T-cell (primary cell): ENCODE measurements around the gene IL17REL. TPM values are rescaled to one million over a fixed set of nuclear protein-coding genes. Genes with fewer than 3 reads are reported as not detected.

Experiments used
- ATAC-seq, 4 experiments: fragments of 200-7000 bp in 3 of 4; fragments of 150-1000 bp in 1 of 4; cut with Tn5 transposase; replicated peaks in 1 of 4; 1 replicate in 3 of 4; 2 replicates in 1 of 4; pipeline ENCODE4 v1.10.0; 2021; ENCODE audit warnings: moderate library complexity in 3 of 4, mild to moderate bottlenecking in 2 of 4, moderate number of reproducible peaks in 1 of 4
- CTCF ChIA-PET, 2 donors: fragments of 300-600 bp; sonication (Branson Sonifier 250); formaldehyde crosslinking; loops; one replicate each; lab custom pipeline; 2022; ENCODE audit warnings: antibody characterized with exemption in 2 of 2; lab: Charles Lee
- POLR2A ChIA-PET, 2 donors: fragments of 300-600 bp; sonication (Branson Sonifier 250); formaldehyde crosslinking; loops; one replicate each; lab custom pipeline; 2022; ENCODE audit warnings: antibody characterized with exemption in 2 of 2; lab: Charles Lee
- DNase-seq, 35 experiments: peaks; one replicate each; pipeline versions ENCODE4 v3.0.0 to v3.0.0-alpha.2; 2013 to 2023
- H3K27ac ChIP-seq: one replicate; pipeline ENCODE4 v1.5.1; 2013; ENCODE audit warnings: low read length
- H3K27me3 ChIP-seq, 2 experiments: replicated peaks in 1 of 2; 1 replicate in 1 of 2; 2 replicates in 1 of 2; pipeline versions ENCODE4 v1.6.1 to v1.7.0; 2013; ENCODE audit warnings: low read length in 1 of 2, mixed read lengths in 1 of 2; ENCODE audit not compliant: control insufficient read depth in 2 of 2, insufficient read depth in 2 of 2; ENCODE audit errors: extremely low read depth in 1 of 2
- H3K36me3 ChIP-seq, 2 donors: 1 replicate in 1 of 2; 2 replicates in 1 of 2; pipeline versions ENCODE4 v1.6.1 to v1.7.0; 2013; ENCODE audit warnings: low read length in 1 of 2; ENCODE audit not compliant: control insufficient read depth in 2 of 2, insufficient read depth in 1 of 2; ENCODE audit errors: extremely low read depth in 1 of 2
- H3K4me1 ChIP-seq, 2 experiments: 1 replicate in 1 of 2; 2 replicates in 1 of 2; pipeline versions ENCODE4 v1.6.1 to v1.7.0; 2013; ENCODE audit warnings: low read length in 2 of 2, mixed read lengths in 1 of 2; ENCODE audit not compliant: insufficient read depth in 2 of 2, control insufficient read depth in 1 of 2; ENCODE audit errors: extremely low read depth in 1 of 2
- H3K4me3 ChIP-seq, 2 donors: 1 replicate in 1 of 2; 2 replicates in 1 of 2; pipeline versions ENCODE4 v1.5.1 to v1.7.0; 2013; ENCODE audit warnings: mild to moderate bottlenecking in 2 of 2, low read length in 1 of 2, moderate library complexity in 1 of 2; ENCODE audit not compliant: control insufficient read depth in 1 of 2; ENCODE audit errors: extremely low read depth in 1 of 2
- H3K9me3 ChIP-seq: 2 replicates; pipeline ENCODE4 v1.7.0; 2013
- H3K27ac Mint-ChIP-seq, 2 donors: one replicate each; pipeline ENCODE4 v1.8.0; 2020 to 2021; ENCODE audit warnings: mild to moderate bottlenecking in 2 of 2, mixed read lengths in 2 of 2
- H3K27me3 Mint-ChIP-seq, 2 donors: one replicate each; pipeline ENCODE4 v1.8.0; 2021 to 2022; ENCODE audit warnings: mixed read lengths in 2 of 2
- H3K36me3 Mint-ChIP-seq: one replicate; pipeline ENCODE4 v1.8.0; 2021; ENCODE audit warnings: mixed read lengths
- H3K4me1 Mint-ChIP-seq, 3 donors: one replicate each; pipeline ENCODE4 v1.8.0; 2020 to 2022; ENCODE audit warnings: mixed read lengths in 3 of 3, mild to moderate bottlenecking in 1 of 3
- H3K4me3 Mint-ChIP-seq, 3 donors: one replicate each; pipeline ENCODE4 v1.8.0; 2020 to 2022; ENCODE audit warnings: mild to moderate bottlenecking in 3 of 3, mixed read lengths in 3 of 3, moderate library complexity in 3 of 3
- H3K9me3 Mint-ChIP-seq, 3 donors: one replicate each; pipeline ENCODE4 v1.8.0; 2020 to 2022; ENCODE audit warnings: mixed read lengths in 3 of 3
- WGBS: methylation state at CpG from one replicate; pipeline ENCODE4 v1.1.5; 2013; ENCODE audit warnings: missing lambda C conversion rate; ENCODE audit not compliant: insufficient coverage; 5-methylcytosine and 5-hydroxymethylcytosine counted together
- total RNA-seq, 35 experiments: library from RNA in 6 of 35; stranded (reverse) in 6 of 35; fragments of 120-200 nt in 1 of 35; gene quantifications; one replicate each; pipeline versions ENCODE4 v1.2.1 to v1.2.4 and lab custom pipeline; 2013 to 2026

Gene IL17REL
- total RNA-seq, 5 donors from 2014 or later (not counting 1 experiment from before 2014, with no cell fraction given) = 0.10 TPM; not detected in 4

GRCh38 chr22:50011447-50012210 is 936 bp downstream of the IL17REL start:
- ChIA-PET POLR2A (no interaction called here), CTCF (no interaction called here)
- Mint-ChIP-seq H3K27ac (peak overlapping the region in 1 of 2 donors; percentile 76), H3K4me1 (peaks cover 10 to 28% (median 11%) of the 10 kb centered on the region in 3 donors), H3K36me3 (no peaks in the 10 kb centered on the region), H3K4me3 (peak overlapping the region; percentile 46 to 69 (median 53)), H3K27me3 (peaks cover 11 to 30% of the 10 kb centered on the region in 2 donors), H3K9me3 (no peaks in the 10 kb centered on the region)
- ATAC-seq (no peak), DNase-seq (no peak)
- peaks cover 0 to 73% of the 10 kb centered on the region in 2 experiments for H3K27me3 ChIP-seq
- H3K4me3 ChIP-seq = no peak overlapping the region
- peak overlapping the region; percentile 41 for H3K27ac ChIP-seq
- H3K4me1 ChIP-seq = peaks cover 2 to 54% of the 10 kb centered on the region in 2 experiments
- H3K36me3 ChIP-seq = no peaks in the 10 kb centered on the region
- no peaks in the 10 kb centered on the region for H3K9me3 ChIP-seq
- 67% methylated on average over 16 of the region's 18 CpGs for WGBS

GRCh38 chr22:50010676-50011446 is 1.7 kb downstream of the IL17REL start:
- H3K27ac ChIP-seq = peak overlapping the region; percentile 41
- CTCF ChIA-PET = no interaction called here
- H3K9me3 Mint-ChIP-seq = no peaks in the 10 kb centered on the region
- peaks cover 10 to 26% (median 10%) of the 10 kb centered on the region in 3 donors for H3K4me1 Mint-ChIP-seq
- POLR2A ChIA-PET = no interaction called here
- DNase-seq (peak in 31 of 35 experiments; percentile 49 to 88 (median 68)), ATAC-seq (peak; percentile 55 to 93 (median 56))
- peaks cover 11 to 30% of the 10 kb centered on the region in 2 donors for H3K27me3 Mint-ChIP-seq
- no peaks in the 10 kb centered on the region for H3K9me3 ChIP-seq
- no peak overlapping the region for H3K27ac Mint-ChIP-seq
- 8% methylated on average over 33 of the region's 61 CpGs for WGBS
- no peaks in the 10 kb centered on the region for H3K36me3 Mint-ChIP-seq
- H3K4me3 Mint-ChIP-seq = peak overlapping the region; percentile 46 to 69 (median 53)
- no peaks in the 10 kb centered on the region for H3K36me3 ChIP-seq
- no peak overlapping the region for H3K4me3 ChIP-seq
- H3K27me3 ChIP-seq = peaks cover 0 to 67% of the 10 kb centered on the region in 2 experiments
- peaks cover 2 to 46% of the 10 kb centered on the region in 2 experiments for H3K4me1 ChIP-seq

GRCh38 chr22:50009765-50010675 is 2.5 kb downstream of the IL17REL start:
- Histone ChIP-seq H3K4me3 (no peak overlapping the region), H3K4me1 (peaks cover 2 to 41% of the 10 kb centered on the region in 2 experiments), H3K27me3 (peaks cover 0 to 62% of the 10 kb centered on the region in 2 experiments), H3K9me3 (no peaks in the 10 kb centered on the region), H3K36me3 (no peaks in the 10 kb centered on the region), H3K27ac (no peak overlapping the region)
- ChIA-PET POLR2A (no interaction called here), CTCF (no interaction called here)
- Mint-ChIP-seq H3K4me1 (peaks cover 10 to 25% (median 10%) of the 10 kb centered on the region in 3 donors), H3K4me3 (peak overlapping the region; percentile 6 to 69 (median 28)), H3K9me3 (no peaks in the 10 kb centered on the region), H3K27ac (no peak overlapping the region), H3K36me3 (no peaks in the 10 kb centered on the region), H3K27me3 (peaks cover 11 to 30% of the 10 kb centered on the region in 2 donors)
- ATAC-seq = no peak
- 73% methylated on average over 43 of the region's 46 CpGs for WGBS
- DNase-seq = peak in 1 of 35 experiments; percentile 23

DNA sequence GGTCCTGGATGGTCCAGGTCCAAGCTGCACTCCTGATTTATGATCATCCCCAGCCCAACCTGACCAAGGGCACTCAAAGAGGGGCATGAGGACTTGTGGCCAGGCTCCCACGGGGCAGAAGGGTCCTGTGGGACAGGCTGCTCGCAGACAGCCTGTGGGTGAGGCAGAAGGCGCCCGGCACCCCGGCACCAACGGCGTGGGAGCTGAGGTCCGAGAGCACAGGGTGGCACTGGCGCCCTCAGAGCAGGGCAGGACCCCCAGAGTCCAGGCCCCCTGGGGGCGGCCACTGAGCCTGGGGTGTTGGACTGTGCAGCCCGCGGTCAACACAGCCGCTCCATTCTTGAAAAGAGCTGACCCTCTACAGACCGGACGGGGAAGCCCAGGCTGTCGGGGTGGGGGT is 3.3 kb downstream of the IL17REL start:
- Mint-ChIP-seq H3K9me3 (no peaks in the 10 kb centered on the region), H3K4me1 (peaks cover 10 to 25% (median 10%) of the 10 kb centered on the region in 3 donors), H3K27me3 (peaks cover 11 to 30% of the 10 kb centered on the region in 2 donors), H3K4me3 (no peak overlapping the region), H3K27ac (no peak overlapping the region), H3K36me3 (no peaks in the 10 kb centered on the region)
- Histone ChIP-seq H3K27me3 (peaks cover 0 to 57% of the 10 kb centered on the region in 2 experiments), H3K4me3 (no peak overlapping the region), H3K4me1 (peaks cover 2 to 34% of the 10 kb centered on the region in 2 experiments), H3K27ac (no peak overlapping the region), H3K9me3 (no peaks in the 10 kb centered on the region), H3K36me3 (no peaks in the 10 kb centered on the region)
- ChIA-PET POLR2A (no interaction called here), CTCF (no interaction called here)
- WGBS = 95% methylated on average over 9 of the region's 16 CpGs
- ATAC-seq (no peak), DNase-seq (no peak)

GRCh38 chr22:50008151-50009040 is 4.2 kb downstream of the IL17REL start:
- Mint-ChIP-seq H3K27ac (no peak overlapping the region), H3K36me3 (no peaks in the 10 kb centered on the region), H3K9me3 (no peaks in the 10 kb centered on the region), H3K4me3 (peak overlapping the region in 1 of 3 donors; percentile 12), H3K4me1 (peaks cover 10 to 20% (median 10%) of the 10 kb centered on the region in 3 donors), H3K27me3 (peaks cover 11 to 27% of the 10 kb centered on the region in 2 donors)
- POLR2A ChIA-PET = no interaction called here
- Histone ChIP-seq H3K36me3 (no peaks in the 10 kb centered on the region), H3K4me3 (no peak overlapping the region), H3K4me1 (peaks cover 2 to 28% of the 10 kb centered on the region in 2 experiments), H3K27ac (no peak overlapping the region), H3K27me3 (peaks cover 0 to 52% of the 10 kb centered on the region in 2 experiments), H3K9me3 (no peaks in the 10 kb centered on the region)
- ATAC-seq = no peak
- 87% methylated on average over 19 of the region's 24 CpGs for WGBS
- CTCF ChIA-PET = no interaction called here
- no peak for DNase-seq
